ENCODE results near the gene SKIDA1. TPM values are rescaled to one million over a fixed set of nuclear protein-coding genes. Genes with fewer than 3 reads are reported as not detected.

SKIDA1 gene
- total and polyA plus RNA-seq, 2 of the 4 experiments (the other 2 are of a cell fraction) = 0.36 to 0.72 TPM

- ChIA-PET POLR2A (ENCODE audit: unreplicated experiment) (no interaction called here), CTCF (interaction anchor here (1.3 kb wide), 1 partner anchor 205 kb away, joined by 3 read pairs; no protein-coding TSS in a partner anchor)
- Histone ChIP-seq H4K91ac (ENCODE audit: insufficient read depth, low read depth, low read length) (peak overlapping the region; percentile 87), H3K9me1 (ENCODE audit: insufficient read depth, low read length) (0 out of 2 replicates have a peak, but pooled peaks cover 3% of the 10 kb centered on the region), H2BK120ac (ENCODE audit: low read depth, low read length) (peak overlapping the region; percentile 68), H3K9me3 (ENCODE audit: control insufficient read depth, insufficient read depth, low read length) (no peaks in the 10 kb centered on the region), H3K27me3 (ENCODE audit: control insufficient read depth, insufficient read depth, low read length) (no peaks in the 10 kb centered on the region), H3K18ac (ENCODE audit: low read depth, low read length) (peak overlapping the region; percentile 78), H3K79me1 (ENCODE audit: low read depth in 1 of 2, low read length in 2 of 2) (peaks cover 2 to 3% of the 10 kb centered on the region in 2 experiments; a peak in 3 of 4 replicates), H2AK5ac (ENCODE audit: low read depth, low read length) (peak overlapping the region; percentile 67), H3K56ac (ENCODE audit: extremely low read depth, insufficient read depth, low read length) (peak overlapping the region; percentile 96), H3K23ac (ENCODE audit: low read depth, low read length) (peak overlapping the region; percentile 88), H2AK9ac (replicated peaks; ENCODE audit: low read depth, low read length, poor library complexity) (peak overlapping the region; percentile 74), H3K4me3 (ENCODE audit: insufficient read depth, low read depth, low read length) (peak overlapping the region; percentile 55), H3K9ac (ENCODE audit: low read depth, low read length) (peak overlapping the region; percentile 93), H3K4ac (ENCODE audit: low read depth, low read length) (peak overlapping the region; percentile 88), H3K4me2 (ENCODE audit: low read depth, low read length) (peak overlapping the region; percentile 98), H4K20me1 (ENCODE audit: insufficient read depth, low read length) (no peaks in the 10 kb centered on the region), H3K36me3 (ENCODE audit: control insufficient read depth, insufficient read depth, low read length) (no peaks in the 10 kb centered on the region), H2AFZ (replicated peaks; ENCODE audit: low read length, poor library complexity) (peak overlapping the region; percentile 91), H2BK5ac (ENCODE audit: low read depth, low read length, poor library complexity, severe bottlenecking) (peak overlapping the region; percentile 93), H3K4me1 (ENCODE audit: control insufficient read depth, insufficient read depth, low read length) (peaks cover 3% of the 10 kb centered on the region; the same call in 1 of the 2 replicates), H3K27ac (ENCODE audit: insufficient read depth, low read length) (peak overlapping the region; percentile 96), H2BK20ac (ENCODE audit: low read depth, low read length) (no peak overlapping the region), H3K14ac (replicated peaks; ENCODE audit: low read depth, low read length) (peak overlapping the region; percentile 86), H4K8ac (ENCODE audit: low read depth in 2 of 2, low read length in 2 of 2) (peak overlapping the region; percentile 82 to 91), H2BK15ac (ENCODE audit: low read depth, low read length) (peak overlapping the region; percentile 82; the same call in 2 of the 3 replicates), H4K5ac (ENCODE audit: low read depth, low read length) (peak overlapping the region; percentile 83)
- ATAC-seq (ENCODE audit: low read depth) (no peak), DNase-seq (peak; percentile 57)
- BruUV-seq (replicated peaks) = no TSS peak
- no CpG with 5 or more reads among the region's 18 CpGs for WGBS, 2 experiments (ENCODE audit: extremely low coverage in 2 of 2, insufficient read length in 1 of 2)
- intact Hi-C loops (cut with micrococcal nuclease) (loop anchor here (2.0 to 10.0 kb wide), 2 partner anchors 31 to 427 kb away; no protein-coding TSS in a partner anchor), dilution Hi-C loops (cut with HindIII; ENCODE audit: low sequenced_read_pairs, unreplicated experiment) (no loop called here), in situ Hi-C loops (cut with MboI; ENCODE audit: low sequenced_read_pairs) (no loop called here)
- TF ChIP-seq RFX5 (IDR thresholded peaks at IDR 0.05; ENCODE audit: low read depth, low read length) = no peak
- TF ChIP-seq RAD21 (IDR thresholded peaks at IDR 0.05; ENCODE audit: low read length) = no peak
- 0 out of 2 replicates have a peak, but pooled peaks have one; percentile 5 for TF ChIP-seq MXI1 (IDR thresholded peaks at IDR 0.05; ENCODE audit: borderline replicate concordance, low read depth, low read length)
- TF ChIP-seq MAFK (IDR thresholded peaks at IDR 0.05; ENCODE audit: low read depth, low read length) = peak; percentile 74
These were observed 2.2 kb upstream of the SKIDA1 start for GRCh38 chr10:21527598-21528235.
